ENCODE measurements around the gene ACKR3. TPM values are rescaled to one million over a fixed set of nuclear protein-coding genes. Genes with fewer than 3 reads are reported as not detected.

Gene ACKR3
- total RNA-seq, 1 donor from 2014 or later: 1.8 TPM

GRCh38 chr2:236613612-236614011 lies 44.0 kb downstream of the ACKR3 start:
- H3K4me1 Mint-ChIP-seq (ENCODE audit: low read depth): no peaks in the 10 kb centered on the region
- H3K27me3 Mint-ChIP-seq (ENCODE audit: low read depth): no peaks in the 10 kb centered on the region
- no peak overlapping the region for H3K27ac Mint-ChIP-seq
- no peak for DNase-seq (ENCODE audit: low spot score)
- H3K4me3 Mint-ChIP-seq (ENCODE audit: low read depth): no peak overlapping the region
- no peaks in the 10 kb centered on the region for H3K36me3 Mint-ChIP-seq (ENCODE audit: low read depth)
- H3K9me3 Mint-ChIP-seq: no peaks in the 10 kb centered on the region
- intact Hi-C loops (cut with micrococcal nuclease): no loop called here

GRCh38 chr2:236614551-236614950 lies 44.9 kb downstream of the ACKR3 start:
- H3K4me3 Mint-ChIP-seq (ENCODE audit: low read depth): no peak overlapping the region
- no peak for DNase-seq (ENCODE audit: low spot score)
- H3K27ac Mint-ChIP-seq: no peak overlapping the region
- H3K36me3 Mint-ChIP-seq (ENCODE audit: low read depth): no peaks in the 10 kb centered on the region
- intact Hi-C loops (cut with micrococcal nuclease): no loop called here
- no peaks in the 10 kb centered on the region for H3K4me1 Mint-ChIP-seq (ENCODE audit: low read depth)
- H3K27me3 Mint-ChIP-seq (ENCODE audit: low read depth): no peaks in the 10 kb centered on the region
- H3K9me3 Mint-ChIP-seq: no peaks in the 10 kb centered on the region

DNA sequence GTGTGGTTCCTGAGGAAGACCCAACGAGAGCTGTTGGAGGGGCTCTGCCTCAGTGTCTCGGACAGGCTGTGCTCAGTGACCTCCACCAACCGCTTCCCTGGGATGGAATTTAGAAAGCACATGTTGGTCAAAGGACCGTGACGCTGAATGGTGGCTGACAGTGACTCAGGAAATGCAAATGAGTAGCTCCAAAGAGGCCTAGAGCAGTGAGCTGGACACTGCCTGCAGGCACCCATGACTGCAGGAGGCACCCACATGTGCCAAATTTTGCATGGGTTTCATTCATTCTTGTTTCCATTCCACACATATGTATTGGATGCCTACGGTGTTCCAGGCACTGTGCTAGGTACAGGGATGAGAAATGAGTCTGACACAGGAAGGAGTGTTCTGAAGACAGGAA lies 46.4 kb downstream of the ACKR3 start:
- Mint-ChIP-seq H3K36me3 (ENCODE audit: low read depth) (no peaks in the 10 kb centered on the region), H3K27ac (no peak overlapping the region), H3K4me3 (ENCODE audit: low read depth) (no peak overlapping the region), H3K27me3 (ENCODE audit: low read depth) (peaks cover 1% of the 10 kb centered on the region), H3K4me1 (ENCODE audit: low read depth) (no peaks in the 10 kb centered on the region), H3K9me3 (no peaks in the 10 kb centered on the region)
- intact Hi-C loops (cut with micrococcal nuclease): no loop called here
- no peak for DNase-seq (ENCODE audit: low spot score)

- no peak for DNase-seq (ENCODE audit: low spot score)
- H3K4me1 Mint-ChIP-seq (ENCODE audit: low read depth): no peaks in the 10 kb centered on the region
Measured at GRCh38 chr2:236616624-236617023, 47.0 kb downstream of the ACKR3 start.

GRCh38 chr2:236617221-236617737 lies 47.7 kb downstream of the ACKR3 start:
- H3K4me3 Mint-ChIP-seq (ENCODE audit: low read depth): no peak overlapping the region
- H3K36me3 Mint-ChIP-seq (ENCODE audit: low read depth): no peaks in the 10 kb centered on the region
- no peak overlapping the region for H3K27ac Mint-ChIP-seq
- no peaks in the 10 kb centered on the region for H3K4me1 Mint-ChIP-seq (ENCODE audit: low read depth)
- intact Hi-C loops (cut with micrococcal nuclease): no loop called here
- peaks cover 1% of the 10 kb centered on the region for H3K27me3 Mint-ChIP-seq (ENCODE audit: low read depth)
- H3K9me3 Mint-ChIP-seq: no peaks in the 10 kb centered on the region
- no peak for DNase-seq (ENCODE audit: low spot score)

More at GRCh38 chr2:236616624-236617023, 47.0 kb downstream of the ACKR3 start:
- intact Hi-C loops (cut with micrococcal nuclease): no loop called here
- no peak overlapping the region for H3K27ac Mint-ChIP-seq
- H3K4me3 Mint-ChIP-seq (ENCODE audit: low read depth): no peak overlapping the region
- peaks cover 1% of the 10 kb centered on the region for H3K27me3 Mint-ChIP-seq (ENCODE audit: low read depth)
- no peaks in the 10 kb centered on the region for H3K9me3 Mint-ChIP-seq
- H3K36me3 Mint-ChIP-seq (ENCODE audit: low read depth): no peaks in the 10 kb centered on the region

DNA sequence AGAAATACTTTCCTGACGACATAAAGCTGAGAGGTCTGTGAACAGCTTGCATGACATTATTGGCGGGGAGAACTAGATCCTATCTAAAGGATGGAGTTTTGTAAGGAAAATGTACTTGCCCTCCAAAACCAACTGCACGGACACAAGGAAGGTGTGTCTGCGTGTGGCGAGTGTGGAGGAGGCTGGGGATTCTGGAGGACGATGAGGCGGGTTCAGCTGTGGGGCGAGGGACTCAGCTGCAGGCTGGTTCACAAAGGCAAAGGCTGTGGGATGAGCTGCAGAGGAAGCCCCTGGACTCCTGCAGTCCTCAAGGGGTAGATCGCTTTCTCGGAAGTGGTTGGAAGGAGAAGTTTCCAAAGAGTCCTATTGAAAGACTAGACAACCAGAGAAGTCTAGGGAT lies 48.2 kb downstream of the ACKR3 start:
- Mint-ChIP-seq H3K4me3 (ENCODE audit: low read depth) (no peak overlapping the region), H3K27me3 (ENCODE audit: low read depth) (peaks cover 1% of the 10 kb centered on the region), H3K9me3 (no peaks in the 10 kb centered on the region), H3K36me3 (ENCODE audit: low read depth) (no peaks in the 10 kb centered on the region), H3K27ac (no peak overlapping the region), H3K4me1 (ENCODE audit: low read depth) (no peaks in the 10 kb centered on the region)
- no peak for DNase-seq (ENCODE audit: low spot score)
- intact Hi-C loops (cut with micrococcal nuclease): no loop called here

DNA sequence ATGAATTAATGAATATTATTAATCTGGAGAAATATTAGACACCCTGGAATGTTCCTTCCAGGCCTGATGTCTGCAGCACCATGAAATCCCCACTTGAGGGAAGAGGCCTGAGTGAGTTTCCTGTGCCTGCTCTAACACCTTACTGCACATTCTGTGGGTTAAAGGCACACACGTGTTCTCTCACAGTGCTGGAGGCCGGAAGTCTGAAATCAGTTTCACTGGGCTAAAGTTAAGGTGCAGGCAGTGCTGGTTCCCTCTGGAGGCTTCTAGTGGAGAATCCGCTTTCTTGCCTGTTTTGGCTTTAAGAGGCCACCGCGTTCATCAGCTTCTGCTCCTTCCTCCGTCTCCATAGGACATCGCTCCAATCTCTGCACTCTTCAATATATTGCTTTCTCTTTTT lies 48.7 kb downstream of the ACKR3 start:
- Mint-ChIP-seq H3K27me3 (ENCODE audit: low read depth) (peaks cover 1% of the 10 kb centered on the region), H3K4me3 (ENCODE audit: low read depth) (no peak overlapping the region)

GRCh38 chr2:236619910-236620612 lies 50.4 kb downstream of the ACKR3 start:
- Mint-ChIP-seq H3K9me3 (no peaks in the 10 kb centered on the region), H3K36me3 (ENCODE audit: low read depth) (no peaks in the 10 kb centered on the region), H3K4me1 (ENCODE audit: low read depth) (no peaks in the 10 kb centered on the region), H3K4me3 (ENCODE audit: low read depth) (no peak overlapping the region), H3K27ac (no peak overlapping the region), H3K27me3 (ENCODE audit: low read depth) (peaks cover 1% of the 10 kb centered on the region)
- intact Hi-C loops (cut with micrococcal nuclease): no loop called here
- no peak for DNase-seq (ENCODE audit: low spot score)

More for the DNA sequence above, 48.7 kb downstream of the ACKR3 start:
- H3K36me3 Mint-ChIP-seq (ENCODE audit: low read depth): no peaks in the 10 kb centered on the region
- H3K27ac Mint-ChIP-seq: no peak overlapping the region
- intact Hi-C loops (cut with micrococcal nuclease): no loop called here
- DNase-seq (ENCODE audit: low spot score): no peak
- H3K4me1 Mint-ChIP-seq (ENCODE audit: low read depth): no peaks in the 10 kb centered on the region
- H3K9me3 Mint-ChIP-seq: no peaks in the 10 kb centered on the region

GRCh38 chr2:236621786-236622185 lies 52.2 kb downstream of the ACKR3 start:
- Mint-ChIP-seq H3K27me3 (ENCODE audit: low read depth) (peaks cover 1% of the 10 kb centered on the region), H3K4me1 (ENCODE audit: low read depth) (no peaks in the 10 kb centered on the region), H3K4me3 (ENCODE audit: low read depth) (no peak overlapping the region), H3K36me3 (ENCODE audit: low read depth) (no peaks in the 10 kb centered on the region), H3K27ac (no peak overlapping the region), H3K9me3 (no peaks in the 10 kb centered on the region)
- no peak for DNase-seq (ENCODE audit: low spot score)
- intact Hi-C loops (cut with micrococcal nuclease): no loop called here

GRCh38 chr2:236622201-236622600 lies 52.6 kb downstream of the ACKR3 start:
- no peaks in the 10 kb centered on the region for H3K36me3 Mint-ChIP-seq (ENCODE audit: low read depth)
- intact Hi-C loops (cut with micrococcal nuclease): no loop called here
- H3K4me1 Mint-ChIP-seq (ENCODE audit: low read depth): no peaks in the 10 kb centered on the region
- peaks cover 1% of the 10 kb centered on the region for H3K27me3 Mint-ChIP-seq (ENCODE audit: low read depth)
- no peaks in the 10 kb centered on the region for H3K9me3 Mint-ChIP-seq
- H3K4me3 Mint-ChIP-seq (ENCODE audit: low read depth): no peak overlapping the region
- DNase-seq (ENCODE audit: low spot score): no peak
- no peak overlapping the region for H3K27ac Mint-ChIP-seq

GRCh38 chr2:236622660-236623059 lies 53.0 kb downstream of the ACKR3 start:
- DNase-seq (ENCODE audit: low spot score): no peak
- peaks cover 1% of the 10 kb centered on the region for H3K27me3 Mint-ChIP-seq (ENCODE audit: low read depth)
- H3K27ac Mint-ChIP-seq: no peak overlapping the region
- no peaks in the 10 kb centered on the region for H3K36me3 Mint-ChIP-seq (ENCODE audit: low read depth)
- H3K4me1 Mint-ChIP-seq (ENCODE audit: low read depth): no peaks in the 10 kb centered on the region
- intact Hi-C loops (cut with micrococcal nuclease): no loop called here
- no peak overlapping the region for H3K4me3 Mint-ChIP-seq (ENCODE audit: low read depth)
- H3K9me3 Mint-ChIP-seq: no peaks in the 10 kb centered on the region

- Mint-ChIP-seq H3K36me3 (ENCODE audit: low read depth) (no peaks in the 10 kb centered on the region), H3K9me3 (no peaks in the 10 kb centered on the region), H3K27me3 (ENCODE audit: low read depth) (peaks cover 1% of the 10 kb centered on the region), H3K27ac (no peak overlapping the region), H3K4me1 (ENCODE audit: low read depth) (no peaks in the 10 kb centered on the region), H3K4me3 (ENCODE audit: low read depth) (no peak overlapping the region)
- intact Hi-C loops (cut with micrococcal nuclease): no loop called here
- DNase-seq (ENCODE audit: low spot score): no peak
Measured at GRCh38 chr2:236623816-236624215, 54.2 kb downstream of the ACKR3 start.

DNA sequence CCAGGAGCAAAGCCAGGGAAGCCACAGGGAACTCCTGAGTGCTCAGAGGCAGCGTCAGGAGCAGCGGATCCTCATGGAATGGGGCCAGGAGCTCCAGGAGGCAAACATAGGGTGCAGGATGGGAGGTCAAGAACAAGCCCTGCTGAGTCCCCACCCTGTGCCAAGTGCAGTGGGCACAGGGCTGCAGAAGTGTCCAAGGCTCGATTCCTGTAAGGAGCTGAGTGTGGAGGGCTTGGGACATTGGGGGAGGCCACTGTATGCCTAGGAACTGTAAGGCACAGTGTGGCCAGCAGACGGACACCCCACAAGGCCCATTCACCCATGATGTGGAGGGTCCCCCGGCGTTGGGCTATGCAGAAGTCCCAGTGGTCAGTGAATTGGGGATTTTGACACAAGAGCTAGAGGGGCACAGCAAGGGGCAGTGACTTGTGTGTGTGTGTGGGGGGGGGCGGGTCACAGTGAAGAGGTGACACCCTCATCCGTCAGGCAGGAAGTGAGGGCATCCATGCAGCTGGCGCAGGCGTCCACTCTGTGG lies 55.6 kb downstream of the ACKR3 start:
- Mint-ChIP-seq H3K4me1 (ENCODE audit: low read depth) (no peaks in the 10 kb centered on the region), H3K9me3 (no peaks in the 10 kb centered on the region), H3K27me3 (ENCODE audit: low read depth) (no peaks in the 10 kb centered on the region), H3K27ac (no peak overlapping the region), H3K4me3 (ENCODE audit: low read depth) (no peak overlapping the region), H3K36me3 (ENCODE audit: low read depth) (no peaks in the 10 kb centered on the region)
- DNase-seq (ENCODE audit: low spot score): no peak
- intact Hi-C loops (cut with micrococcal nuclease): no loop called here

All from activated T-helper 2 cell treated with anti-CD3 and anti-CD28 coated beads, Interferon-gamma antibody, Interleukin-2, Interleukin-4, amounts not matched to agents 10 μg/mL and 5 μg/mL and 100 μg/mL, durations not matched to agents 14 hours and 24 hours and 36 hours (primary cell).